ENCODE measurements around the gene FOXN3. TPM values are rescaled to one million over a fixed set of nuclear protein-coding genes. Genes with fewer than 3 reads are reported as not detected.

FOXN3 gene
- total RNA-seq, 4 donors from 2014 or later: 118 to 211 (median 167) TPM

GRCh38 chr14:89356496-89356895, 60.5 kb downstream of the FOXN3 start:
- DNase-seq (ENCODE audit: low spot score in 2 of 2): no peak
- H3K4me3 ChIP-seq (ENCODE audit: low read depth, poor library complexity, severe bottlenecking): no peak overlapping the region
- WGBS, 2 donors: 78 to 83% methylated on average over 3 of the region's 3 CpGs
- intact Hi-C loops (cut with DNase I; ENCODE audit: low total_unique reads): no loop called here
- TF ChIP-seq CTCF (IDR thresholded peaks at IDR 0.05) (no peak), POLR2A (IDR thresholded peaks at IDR 0.05) (no peak)

- no peak for DNase-seq (ENCODE audit: low spot score in 2 of 2)
- TF ChIP-seq POLR2A (IDR thresholded peaks at IDR 0.05) (no peak), CTCF (IDR thresholded peaks at IDR 0.05) (no peak)
- intact Hi-C loops (cut with DNase I; ENCODE audit: low total_unique reads): no loop called here
- no peak overlapping the region for H3K4me3 ChIP-seq (ENCODE audit: low read depth, poor library complexity, severe bottlenecking)
- 94% methylated on average over 3 of the region's 3 CpGs for WGBS, 2 donors
Observed at GRCh38 chr14:89353766-89354113, 63.3 kb downstream of the FOXN3 start.

- H3K4me3 ChIP-seq (ENCODE audit: low read depth, poor library complexity, severe bottlenecking): no peak overlapping the region
- no peak for DNase-seq (ENCODE audit: low spot score in 2 of 2)
- intact Hi-C loops (cut with DNase I; ENCODE audit: low total_unique reads): no loop called here
- TF ChIP-seq POLR2A (IDR thresholded peaks at IDR 0.05): no peak
- TF ChIP-seq CTCF (IDR thresholded peaks at IDR 0.05): no peak
- 87% methylated on average over 6 of the region's 6 CpGs for WGBS, 2 donors
Observed at GRCh38 chr14:89352976-89353765, 63.9 kb downstream of the FOXN3 start.

- no peak overlapping the region for H3K4me3 ChIP-seq (ENCODE audit: low read depth, poor library complexity, severe bottlenecking)
- intact Hi-C loops (cut with DNase I; ENCODE audit: low total_unique reads): no loop called here
- DNase-seq (ENCODE audit: low spot score in 2 of 2): no peak
- no peak for TF ChIP-seq CTCF (IDR thresholded peaks at IDR 0.05)
- no peak for TF ChIP-seq POLR2A (IDR thresholded peaks at IDR 0.05)
- 38 to 46% methylated on average over 15 of the region's 15 CpGs for WGBS, 2 donors
Observed at GRCh38 chr14:89351516-89352404, 65.3 kb downstream of the FOXN3 start.

- H3K4me3 ChIP-seq (ENCODE audit: low read depth, poor library complexity, severe bottlenecking): no peak overlapping the region
- no peak for DNase-seq (ENCODE audit: low spot score in 2 of 2)
- intact Hi-C loops (cut with DNase I; ENCODE audit: low total_unique reads): no loop called here
- TF ChIP-seq CTCF (IDR thresholded peaks at IDR 0.05): no peak
- TF ChIP-seq POLR2A (IDR thresholded peaks at IDR 0.05): no peak
- 26 to 34% methylated on average over 3 of the region's 3 CpGs for WGBS, 2 donors
Observed at GRCh38 chr14:89351221-89351515, 65.9 kb downstream of the FOXN3 start.

All from lower leg skin (tissue), 4 donors.